ENCODE data around the gene MTA1. TPM values are rescaled to one million over a fixed set of nuclear protein-coding genes. Genes with fewer than 3 reads are reported as not detected.

MTA1 gene
- polyA plus RNA-seq, 1 of the 3 experiments (the other 2 are of a cell fraction): 96.3 TPM

DNA sequence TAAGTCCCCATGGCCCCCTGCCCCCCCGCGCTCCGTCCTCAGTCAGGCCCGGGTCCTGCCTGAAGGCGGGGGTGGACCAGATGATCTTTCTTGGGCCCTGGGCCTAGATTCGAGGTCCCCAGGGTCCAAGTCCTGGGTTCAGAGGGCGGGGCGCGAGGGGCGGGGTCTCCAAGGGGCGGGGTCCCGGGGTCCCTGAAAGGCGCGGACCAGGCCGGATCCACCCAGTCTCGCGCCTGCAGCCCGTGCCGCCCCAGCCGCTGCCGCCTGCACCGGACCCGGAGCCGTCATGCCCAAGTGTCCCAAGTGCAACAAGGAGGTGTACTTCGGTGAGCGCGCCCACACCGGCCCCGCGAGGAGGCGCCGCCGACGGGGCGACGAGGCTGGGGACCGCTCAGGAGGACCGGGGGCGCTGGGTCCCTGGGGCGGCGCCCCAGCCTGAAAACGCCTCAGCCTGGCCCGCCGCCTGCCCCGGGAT is 67.4 kb downstream of the MTA1 start:
- ChIA-PET POLR2A (no interaction called here), CTCF (interaction anchor here (1.3 to 7.2 kb wide), 7 partner anchors 11 to 115 kb away, joined by 3 to 137 read pairs (median 8); no protein-coding TSS in a partner anchor)
- no peaks in the 10 kb centered on the region for H3K9me3 ChIP-seq
- 100% methylated on average over 5 of the region's 45 CpGs for WGBS (ENCODE audit: low lambda C conversion rate)
- H2AFZ ChIP-seq (ENCODE audit: low read depth): no peak overlapping the region
- H3K27me3 ChIP-seq (ENCODE audit: insufficient read depth): no peaks in the 10 kb centered on the region
- no peak overlapping the region for H3K9ac ChIP-seq
- H3K27ac ChIP-seq (ENCODE audit: low read depth in 2 of 2, low read length in 1 of 2): no peak overlapping the region
- H3K4me2 ChIP-seq: no peak overlapping the region
- peaks cover 25 to 61% of the 10 kb centered on the region in 2 experiments; a peak in 3 of 4 replicates for H3K4me1 ChIP-seq (ENCODE audit: control insufficient read depth in 1 of 2, insufficient read depth in 2 of 2, low read depth in 1 of 2, low read length in 1 of 2)
- H3K36me3 ChIP-seq (replicated peaks in 1 of 2; ENCODE audit: control insufficient read depth in 1 of 2, insufficient read depth in 2 of 2, low read length in 1 of 2): no peaks in the 10 kb centered on the region
- H3K4me3 ChIP-seq (ENCODE audit: low read depth in 2 of 2, low read length in 1 of 2): no peak overlapping the region
- DNase-seq: no peak
- H3F3A ChIP-seq (replicated peaks; ENCODE audit: insufficient read depth): peaks cover 5% of the 10 kb centered on the region
- no peaks in the 10 kb centered on the region for H3K9me2 ChIP-seq
- H4K20me1 ChIP-seq (ENCODE audit: insufficient read depth): peaks cover 4% of the 10 kb centered on the region; the same call in 1 of the 2 replicates
- peaks cover 3% of the 10 kb centered on the region; the same call in 1 of the 2 replicates for H3K79me2 ChIP-seq (ENCODE audit: insufficient read depth)
- TF ChIP-seq NFIC (IDR thresholded peaks at IDR 0.05; ENCODE audit: borderline replicate concordance) (no peak), TAF1 (IDR thresholded peaks at IDR 0.05; ENCODE audit: borderline replicate concordance, low read depth, low read length) (no peak), TCF12 (IDR thresholded peaks at IDR 0.05) (no peak), GABPA (IDR thresholded peaks at IDR 0.05; ENCODE audit: low read depth) (no peak), RAD21 (IDR thresholded peaks at IDR 0.05; ENCODE audit: low read length) (no peak), SMC3 (IDR thresholded peaks at IDR 0.05; ENCODE audit: low read depth, low read length) (no peak), MXI1 (IDR thresholded peaks at IDR 0.05; ENCODE audit: low read depth, low read length) (no peak), CHD2 (IDR thresholded peaks at IDR 0.05; ENCODE audit: low read length, partially characterized antibody) (no peak), GATA2 (CRISPR knock-in tag; IDR thresholded peaks at IDR 0.05) (no peak), YY1 (IDR thresholded peaks at IDR 0.05; ENCODE audit: low read depth) (no peak), POLR2AphosphoS5 (IDR thresholded peaks at IDR 0.05; ENCODE audit: low read depth, low read length) (no peak), RFX5 (IDR thresholded peaks at IDR 0.05; ENCODE audit: low read length) (no peak), FOXJ3 (CRISPR knock-in tag; IDR thresholded peaks at IDR 0.05) (no peak)
- TF ChIP-seq, protein P1, sequence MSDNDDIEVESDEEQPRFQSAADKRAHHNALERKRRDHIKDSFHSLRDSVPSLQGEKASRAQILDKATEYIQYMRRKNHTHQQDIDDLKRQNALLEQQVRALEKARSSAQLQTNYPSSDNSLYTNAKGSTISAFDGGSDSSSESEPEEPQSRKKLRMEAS (IDR thresholded peaks at IDR 0.05; ENCODE audit: low read depth): no peak
- TF ChIP-seq, protein P2, sequence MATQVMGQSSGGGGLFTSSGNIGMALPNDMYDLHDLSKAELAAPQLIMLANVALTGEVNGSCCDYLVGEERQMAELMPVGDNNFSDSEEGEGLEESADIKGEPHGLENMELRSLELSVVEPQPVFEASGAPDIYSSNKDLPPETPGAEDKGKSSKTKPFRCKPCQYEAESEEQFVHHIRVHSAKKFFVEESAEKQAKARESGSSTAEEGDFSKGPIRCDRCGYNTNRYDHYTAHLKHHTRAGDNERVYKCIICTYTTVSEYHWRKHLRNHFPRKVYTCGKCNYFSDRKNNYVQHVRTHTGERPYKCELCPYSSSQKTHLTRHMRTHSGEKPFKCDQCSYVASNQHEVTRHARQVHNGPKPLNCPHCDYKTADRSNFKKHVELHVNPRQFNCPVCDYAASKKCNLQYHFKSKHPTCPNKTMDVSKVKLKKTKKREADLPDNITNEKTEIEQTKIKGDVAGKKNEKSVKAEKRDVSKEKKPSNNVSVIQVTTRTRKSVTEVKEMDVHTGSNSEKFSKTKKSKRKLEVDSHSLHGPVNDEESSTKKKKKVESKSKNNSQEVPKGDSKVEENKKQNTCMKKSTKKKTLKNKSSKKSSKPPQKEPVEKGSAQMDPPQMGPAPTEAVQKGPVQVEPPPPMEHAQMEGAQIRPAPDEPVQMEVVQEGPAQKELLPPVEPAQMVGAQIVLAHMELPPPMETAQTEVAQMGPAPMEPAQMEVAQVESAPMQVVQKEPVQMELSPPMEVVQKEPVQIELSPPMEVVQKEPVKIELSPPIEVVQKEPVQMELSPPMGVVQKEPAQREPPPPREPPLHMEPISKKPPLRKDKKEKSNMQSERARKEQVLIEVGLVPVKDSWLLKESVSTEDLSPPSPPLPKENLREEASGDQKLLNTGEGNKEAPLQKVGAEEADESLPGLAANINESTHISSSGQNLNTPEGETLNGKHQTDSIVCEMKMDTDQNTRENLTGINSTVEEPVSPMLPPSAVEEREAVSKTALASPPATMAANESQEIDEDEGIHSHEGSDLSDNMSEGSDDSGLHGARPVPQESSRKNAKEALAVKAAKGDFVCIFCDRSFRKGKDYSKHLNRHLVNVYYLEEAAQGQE (IDR thresholded peaks at IDR 0.05; ENCODE audit: low read depth, low read length): no peak
- TF ChIP-seq, protein P3, sequence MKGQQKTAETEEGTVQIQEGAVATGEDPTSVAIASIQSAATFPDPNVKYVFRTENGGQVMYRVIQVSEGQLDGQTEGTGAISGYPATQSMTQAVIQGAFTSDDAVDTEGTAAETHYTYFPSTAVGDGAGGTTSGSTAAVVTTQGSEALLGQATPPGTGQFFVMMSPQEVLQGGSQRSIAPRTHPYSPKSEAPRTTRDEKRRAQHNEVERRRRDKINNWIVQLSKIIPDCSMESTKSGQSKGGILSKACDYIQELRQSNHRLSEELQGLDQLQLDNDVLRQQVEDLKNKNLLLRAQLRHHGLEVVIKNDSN (IDR thresholded peaks at IDR 0.05; ENCODE audit: borderline replicate concordance, low read depth): no peak
- TF ChIP-seq, protein P4, sequence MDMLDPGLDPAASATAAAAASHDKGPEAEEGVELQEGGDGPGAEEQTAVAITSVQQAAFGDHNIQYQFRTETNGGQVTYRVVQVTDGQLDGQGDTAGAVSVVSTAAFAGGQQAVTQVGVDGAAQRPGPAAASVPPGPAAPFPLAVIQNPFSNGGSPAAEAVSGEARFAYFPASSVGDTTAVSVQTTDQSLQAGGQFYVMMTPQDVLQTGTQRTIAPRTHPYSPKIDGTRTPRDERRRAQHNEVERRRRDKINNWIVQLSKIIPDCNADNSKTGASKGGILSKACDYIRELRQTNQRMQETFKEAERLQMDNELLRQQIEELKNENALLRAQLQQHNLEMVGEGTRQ (IDR thresholded peaks at IDR 0.05; ENCODE audit: borderline replicate concordance, low read depth, low read length): no peak
- TF ChIP-seq, protein P5, sequence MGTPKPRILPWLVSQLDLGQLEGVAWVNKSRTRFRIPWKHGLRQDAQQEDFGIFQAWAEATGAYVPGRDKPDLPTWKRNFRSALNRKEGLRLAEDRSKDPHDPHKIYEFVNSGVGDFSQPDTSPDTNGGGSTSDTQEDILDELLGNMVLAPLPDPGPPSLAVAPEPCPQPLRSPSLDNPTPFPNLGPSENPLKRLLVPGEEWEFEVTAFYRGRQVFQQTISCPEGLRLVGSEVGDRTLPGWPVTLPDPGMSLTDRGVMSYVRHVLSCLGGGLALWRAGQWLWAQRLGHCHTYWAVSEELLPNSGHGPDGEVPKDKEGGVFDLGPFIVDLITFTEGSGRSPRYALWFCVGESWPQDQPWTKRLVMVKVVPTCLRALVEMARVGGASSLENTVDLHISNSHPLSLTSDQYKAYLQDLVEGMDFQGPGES (IDR thresholded peaks at IDR 0.05; ENCODE audit: low read depth, low read length): no peak
- TF ChIP-seq, protein P6, sequence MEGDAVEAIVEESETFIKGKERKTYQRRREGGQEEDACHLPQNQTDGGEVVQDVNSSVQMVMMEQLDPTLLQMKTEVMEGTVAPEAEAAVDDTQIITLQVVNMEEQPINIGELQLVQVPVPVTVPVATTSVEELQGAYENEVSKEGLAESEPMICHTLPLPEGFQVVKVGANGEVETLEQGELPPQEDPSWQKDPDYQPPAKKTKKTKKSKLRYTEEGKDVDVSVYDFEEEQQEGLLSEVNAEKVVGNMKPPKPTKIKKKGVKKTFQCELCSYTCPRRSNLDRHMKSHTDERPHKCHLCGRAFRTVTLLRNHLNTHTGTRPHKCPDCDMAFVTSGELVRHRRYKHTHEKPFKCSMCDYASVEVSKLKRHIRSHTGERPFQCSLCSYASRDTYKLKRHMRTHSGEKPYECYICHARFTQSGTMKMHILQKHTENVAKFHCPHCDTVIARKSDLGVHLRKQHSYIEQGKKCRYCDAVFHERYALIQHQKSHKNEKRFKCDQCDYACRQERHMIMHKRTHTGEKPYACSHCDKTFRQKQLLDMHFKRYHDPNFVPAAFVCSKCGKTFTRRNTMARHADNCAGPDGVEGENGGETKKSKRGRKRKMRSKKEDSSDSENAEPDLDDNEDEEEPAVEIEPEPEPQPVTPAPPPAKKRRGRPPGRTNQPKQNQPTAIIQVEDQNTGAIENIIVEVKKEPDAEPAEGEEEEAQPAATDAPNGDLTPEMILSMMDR (IDR thresholded peaks at IDR 0.05): no peak
